H1 (cell line): ENCODE results near the gene AK5. TPM values are rescaled to one million over a fixed set of nuclear protein-coding genes. Genes with fewer than 3 reads are reported as not detected.

Experiments
- CTCF ChIA-PET: fragments of 300-600 bp; sonication (Branson Sonifier 250); formaldehyde crosslinking; loops from one replicate; lab custom pipeline; 2021; ENCODE audit not compliant: partially characterized antibody; lab: Charles Lee
- POLR2A ChIA-PET: fragments of 300-600 bp; sonication (Branson Sonifier 250); formaldehyde crosslinking; loops from one replicate; lab custom pipeline; 2021; ENCODE audit warnings: inconsistent platforms; ENCODE audit not compliant: partially characterized antibody; lab: Charles Lee
- DNase-seq, 2 experiments: peaks; one replicate each; pipeline versions ENCODE4 v3.0.0 to v3.0.0-alpha.2; 2010 to 2022; ENCODE audit warnings: low spot score in 2 of 2, low read depth in 1 of 2, mixed read lengths in 1 of 2
- FAIRE-seq: peaks from 2 replicates; lab custom pipeline; 2011; peaks lifted over from hg19 to GRCh38; lab: Jason Lieb, UNC
- H2AFZ ChIP-seq: 2 replicates; pipeline ENCODE4 v1.8.1; 2012; ENCODE audit warnings: low read length, inconsistent platforms
- H2AK5ac ChIP-seq: 2 replicates; pipeline ENCODE4 v1.6.1; 2013; ENCODE audit warnings: low read depth, low read length
- H2BK120ac ChIP-seq: replicated peaks from 2 replicates; pipeline ENCODE3; 2013; ENCODE audit warnings: low read depth, low read length, inconsistent platforms
- H2BK12ac ChIP-seq: 2 replicates; pipeline ENCODE4 v1.6.1; 2013; ENCODE audit warnings: low read depth, low read length
- H2BK15ac ChIP-seq: 2 replicates; pipeline ENCODE4 v1.6.1; 2013; ENCODE audit warnings: low read length
- H2BK20ac ChIP-seq: 2 replicates; pipeline ENCODE4 v1.6.1; 2013; ENCODE audit warnings: low read length
- H2BK5ac ChIP-seq: 2 replicates; pipeline ENCODE4 v1.6.1; 2013; ENCODE audit warnings: low read depth, low read length
- H3K14ac ChIP-seq: 2 replicates; pipeline ENCODE4 v1.6.1; 2013; ENCODE audit warnings: inconsistent platforms; ENCODE audit not compliant: insufficient read length
- H3K18ac ChIP-seq: 2 replicates; pipeline ENCODE4 v1.6.1; 2013; ENCODE audit warnings: low read length; ENCODE audit errors: extremely low read depth
- H3K23ac ChIP-seq: 2 replicates; pipeline ENCODE4 v1.6.1; 2013; ENCODE audit warnings: inconsistent platforms; ENCODE audit not compliant: insufficient read length
- H3K23me2 ChIP-seq: 2 replicates; pipeline ENCODE4 v1.6.1; 2013; ENCODE audit warnings: low read depth, low read length
- H3K27ac ChIP-seq: 2 replicates; pipeline ENCODE4 v1.6.1; 2011; ENCODE audit warnings: low read depth, low read length, inconsistent platforms
- H3K27me3 ChIP-seq, 4 experiments: replicated peaks in 1 of 4; 1 replicate in 1 of 4; 2 replicates in 3 of 4; pipeline versions ENCODE4 v1.6.1 to v1.8.1; 2011 to 2013; ENCODE audit warnings: low read length in 3 of 4, mild to moderate bottlenecking in 3 of 4, inconsistent platforms in 2 of 4, mixed read lengths in 2 of 4, moderate library complexity in 1 of 4; ENCODE audit not compliant: control insufficient read depth in 3 of 4, insufficient read depth in 3 of 4; ENCODE audit errors: extremely low read depth in 1 of 4
- H3K36me3 ChIP-seq, 4 experiments: 2 replicates each; pipeline versions ENCODE4 v1.6.1 to v1.8.1; 2011 to 2013; ENCODE audit warnings: mild to moderate bottlenecking in 4 of 4, low read length in 3 of 4, moderate library complexity in 2 of 4, control low read depth in 1 of 4, inconsistent platforms in 1 of 4; ENCODE audit not compliant: insufficient read depth in 4 of 4, control insufficient read depth in 2 of 4
- H3K4ac ChIP-seq: replicated peaks from 2 replicates; pipeline ENCODE3; 2013; ENCODE audit warnings: low read length, low read depth, mixed read lengths, inconsistent platforms; ENCODE audit not compliant: insufficient read length
- H3K4me1 ChIP-seq, 4 experiments: replicated peaks in 1 of 4; 1 replicate in 1 of 4; 2 replicates in 3 of 4; pipeline versions ENCODE4 v1.6.1 to v1.8.1; 2011 to 2013; ENCODE audit warnings: low read length in 3 of 4, inconsistent platforms in 2 of 4, mixed read lengths in 1 of 4; ENCODE audit not compliant: insufficient read depth in 4 of 4, control insufficient read depth in 3 of 4
- H3K4me2 ChIP-seq, 2 experiments: 2 replicates each; pipeline versions ENCODE4 v1.6.1 to v1.8.1; 2011 to 2013; ENCODE audit warnings: low read depth in 2 of 2, low read length in 2 of 2, control low read depth in 1 of 2, inconsistent platforms in 1 of 2, mild to moderate bottlenecking in 1 of 2; ENCODE audit not compliant: insufficient read depth in 1 of 2
- H3K4me3 ChIP-seq, 4 experiments: fragments of 200-600, 300-600 bp in 1 of 4; sonication (generic), shearing (Covaris generic), sonication (Bioruptor Twin) in 1 of 4; 2 replicates each; pipeline versions ENCODE4 v1.5.1 to v1.8.1; 2011 to 2016; ENCODE audit warnings: low read length in 4 of 4, low read depth in 3 of 4, control low read depth in 2 of 4, inconsistent platforms in 2 of 4, mild to moderate bottlenecking in 2 of 4, mixed read lengths in 1 of 4, moderate library complexity in 1 of 4; ENCODE audit not compliant: insufficient read depth in 2 of 4; ENCODE audit errors: extremely low read depth in 1 of 4
- H3K56ac ChIP-seq: replicated peaks from 2 replicates; pipeline ENCODE3; 2013; ENCODE audit warnings: low read depth, mild to moderate bottlenecking, mixed read lengths, low read length, inconsistent platforms; ENCODE audit not compliant: insufficient read length
- H3K79me1 ChIP-seq: 2 replicates; pipeline ENCODE4 v1.6.1; 2013; ENCODE audit warnings: low read depth, low read length, control low read depth
- H3K79me2 ChIP-seq, 2 experiments: 2 replicates each; pipeline versions ENCODE4 v1.6.1 to v1.8.1; 2012 to 2013; ENCODE audit warnings: low read length in 2 of 2, mild to moderate bottlenecking in 2 of 2, inconsistent platforms in 1 of 2; ENCODE audit not compliant: insufficient read depth in 2 of 2, control insufficient read depth in 1 of 2
- H3K9ac ChIP-seq, 4 experiments: replicated peaks in 1 of 4; 1 replicate in 1 of 4; 2 replicates in 3 of 4; pipeline versions ENCODE4 v1.6.1 to v1.8.1; 2011 to 2013; ENCODE audit warnings: low read depth in 3 of 4, low read length in 3 of 4, control low read depth in 2 of 4, mild to moderate bottlenecking in 2 of 4, moderate library complexity in 2 of 4, inconsistent platforms in 1 of 4; ENCODE audit errors: extremely low read depth in 1 of 4
- H3K9me3 ChIP-seq, 2 experiments: 2 replicates each; pipeline versions ENCODE4 v1.6.1 to v1.8.1; 2012 to 2013; ENCODE audit warnings: mild to moderate bottlenecking in 2 of 2, moderate library complexity in 2 of 2, control low read depth in 1 of 2, inconsistent platforms in 1 of 2, low read depth in 1 of 2, low read length in 1 of 2, mixed read lengths in 1 of 2; ENCODE audit not compliant: insufficient read depth in 2 of 2
- H4K20me1 ChIP-seq, 2 experiments: replicated peaks in 1 of 2; 2 replicates each; pipeline versions ENCODE3 to v1.8.1; 2011 to 2013; ENCODE audit warnings: inconsistent platforms in 2 of 2, low read length in 2 of 2, mild to moderate bottlenecking in 1 of 2; ENCODE audit not compliant: insufficient read depth in 2 of 2, control insufficient read depth in 1 of 2
- H4K5ac ChIP-seq: 2 replicates; pipeline ENCODE4 v1.6.1; 2013; ENCODE audit warnings: low read length, low read depth, mixed read lengths, inconsistent platforms; ENCODE audit not compliant: insufficient read length
- H4K8ac ChIP-seq: 2 replicates; pipeline ENCODE4 v1.8.0; 2013; ENCODE audit warnings: mild to moderate bottlenecking, moderate library complexity, low read length, inconsistent platforms; ENCODE audit not compliant: insufficient read depth; ENCODE audit errors: extremely low read depth
- H4K91ac ChIP-seq: replicated peaks from 2 replicates; pipeline ENCODE3; 2013; ENCODE audit warnings: low read length, mixed read lengths, inconsistent platforms; ENCODE audit not compliant: insufficient read length
- CREB1 ChIP-seq: IDR thresholded peaks from 2 replicates; pipeline ENCODE4 v1.6.1; 2012; ENCODE audit warnings: inconsistent platforms
- EP300 ChIP-seq, 2 experiments: IDR thresholded peaks; 1 replicate in 1 of 2; 2 replicates in 1 of 2; pipeline ENCODE4 v1.6.1; 2011 to 2012; ENCODE audit warnings: low read depth in 2 of 2, low read length in 2 of 2, mild to moderate bottlenecking in 2 of 2, borderline replicate concordance in 1 of 2, inconsistent platforms in 1 of 2, moderate library complexity in 1 of 2
- FOSL1 ChIP-seq: IDR thresholded peaks from 2 replicates; pipeline ENCODE4 v1.6.1; 2011; ENCODE audit warnings: mild to moderate bottlenecking, low read depth, low read length, moderate library complexity; ENCODE audit not compliant: insufficient read depth
- KDM5A ChIP-seq: fragments of 200-600 bp; IDR thresholded peaks from 2 replicates; pipeline ENCODE4 v1.7.1; 2012; ENCODE audit warnings: mild to moderate bottlenecking, low read length, inconsistent platforms, mixed read lengths
- TCF12 ChIP-seq: IDR thresholded peaks from 2 replicates; pipeline ENCODE4 v1.6.1; 2011; ENCODE audit warnings: low read depth, mild to moderate bottlenecking, low read length
- WGBS, 2 experiments: shearing (Covaris generic) in 1 of 2; methylation state at CpG; one replicate each; pipeline versions ENCODE4 v1.1.6 to v1.1.7; 2013 to 2015; ENCODE audit warnings: low lambda C conversion rate in 2 of 2, mixed read lengths in 2 of 2, inconsistent platforms in 1 of 2, low coverage in 1 of 2, missing lambda C conversion rate in 1 of 2; ENCODE audit not compliant: insufficient replicate concordance in 2 of 2, insufficient coverage in 1 of 2, insufficient read length in 1 of 2; ENCODE audit errors: extremely low coverage in 1 of 2, missing lambda C conversion rate in 1 of 2; 5-methylcytosine and 5-hydroxymethylcytosine counted together
- polyA plus RNA-seq, 7 experiments: library from polyadenylated mRNA; depleted of rRNA in 3 of 7; stranded (reverse) in 5 of 7; unstranded in 2 of 7; fragments of >200 nt in 5 of 7; fragments of 200-250 nt in 2 of 7; gene quantifications; 1 replicate in 5 of 7; 2 replicates in 1 of 7; 4 replicates in 1 of 7; pipeline versions ENCODE4 v1.2.1 to v1.2.3, GENCODE V29; 2011 to 2013; ENCODE audit warnings: missing spikeins in 2 of 7, mixed read lengths in 2 of 7
- total RNA-seq: library from RNA; stranded (reverse); fragmentation: NEBNext Ultra II Directional; extraction: Animal tissue kit (Norgen Biotek cat#: 25700); gene quantifications from 2 replicates; pipeline ENCODE4 v1.2.1, GENCODE V29; 2021

Gene AK5
- total and polyA plus RNA-seq, 2 of the 8 experiments (the other 6 are each of a cell fraction or from before 2014, with no cell fraction given): 2.0 to 7.1 TPM

GRCh38 chr1:77421504-77422233 is 139.8 kb downstream of the AK5 start:
- H2AK5ac ChIP-seq: no peak overlapping the region
- no peak overlapping the region for H3K56ac ChIP-seq
- H3K9ac ChIP-seq: no peak overlapping the region
- ChIA-PET POLR2A (no interaction called here), CTCF (interaction anchor here (0.7 kb wide), 1 partner anchor 112 kb away, joined by 3 read pairs; no protein-coding TSS in a partner anchor)
- H3K14ac ChIP-seq: no peak overlapping the region
- no peaks in the 10 kb centered on the region; a peak in 1 of 8 replicates for H3K36me3 ChIP-seq
- no peak overlapping the region for H3K27ac ChIP-seq
- no peak overlapping the region for H4K8ac ChIP-seq
- no peak overlapping the region for H2BK15ac ChIP-seq
- H2BK5ac ChIP-seq: no peak overlapping the region
- WGBS, 2 experiments: 89% methylated on average over 3 of the region's 3 CpGs; no CpG with 5 or more reads in 1 of the 2 experiments
- no peak overlapping the region for H3K4ac ChIP-seq
- H4K20me1 ChIP-seq: no peaks in the 10 kb centered on the region
- no peak overlapping the region for H3K4me2 ChIP-seq
- no peaks in the 10 kb centered on the region for H3K79me2 ChIP-seq
- no peaks in the 10 kb centered on the region for H3K9me3 ChIP-seq
- H2AFZ ChIP-seq: no peak overlapping the region
- no peak overlapping the region for H3K23ac ChIP-seq
- FAIRE-seq: no peak
- no peak overlapping the region for H4K91ac ChIP-seq
- no peak overlapping the region for H2BK20ac ChIP-seq
- DNase-seq: no peak
- no peak overlapping the region for H3K18ac ChIP-seq
- H2BK12ac ChIP-seq: no peak overlapping the region
- H3K4me3 ChIP-seq: no peak overlapping the region
- no peak for TF ChIP-seq CREB1
- TF ChIP-seq FOSL1: no peak
- TF ChIP-seq KDM5A: no peak
- TF ChIP-seq EP300 (IDR thresholded peaks at IDR 0.05; ENCODE audit: borderline replicate concordance in 1 of 2, low read depth in 2 of 2, low read length in 2 of 2): no peak
- no peak for TF ChIP-seq TCF12
- H4K5ac ChIP-seq: no peak overlapping the region
- no peak overlapping the region for H2BK120ac ChIP-seq
- no peaks in the 10 kb centered on the region for H3K79me1 ChIP-seq
- no peaks in the 10 kb centered on the region for H3K4me1 ChIP-seq
- no peaks in the 10 kb centered on the region for H3K23me2 ChIP-seq
- 0 out of 7 replicates have a peak, but pooled peaks cover 0 to 2% (median 0%) of the 10 kb centered on the region in 4 experiments for H3K27me3 ChIP-seq
